ENCODE data around the gene PRKX. TPM values are rescaled to one million over a fixed set of nuclear protein-coding genes. Genes with fewer than 3 reads are reported as not detected.

The PRKX gene
- total RNA-seq, 1 donor from 2014 or later = 49.0 TPM

- FAIRE-seq = no peak
Observed at GRCh38 chrX:3609810-3610209, 103.6 kb downstream of the PRKX start.

GRCh38 chrX:3603026-3603661 is 110.3 kb downstream of the PRKX start:
- no peak overlapping the region for H3K4me3 ChIP-seq (ENCODE audit: low read depth, low read length)
- H3K36me3 ChIP-seq (ENCODE audit: control insufficient read depth, insufficient read depth, low read length) = no peaks in the 10 kb centered on the region
- FAIRE-seq (no peak), DNase-seq (ENCODE audit: low read depth) (no peak)
- no peak for TF ChIP-seq CTCF (IDR thresholded peaks at IDR 0.05; ENCODE audit: insufficient read depth, low read length, severe bottlenecking)
- H3K27me3 ChIP-seq (ENCODE audit: control insufficient read depth, insufficient read depth, low read length) = no peaks in the 10 kb centered on the region

More at GRCh38 chrX:3609810-3610209, 103.6 kb downstream of the PRKX start:
- no peaks in the 10 kb centered on the region for H3K27me3 ChIP-seq (ENCODE audit: control insufficient read depth, insufficient read depth, low read length)
- H3K4me3 ChIP-seq (ENCODE audit: low read depth, low read length) = no peak overlapping the region
- TF ChIP-seq CTCF (IDR thresholded peaks at IDR 0.05; ENCODE audit: insufficient read depth, low read length, severe bottlenecking) = no peak
- no peaks in the 10 kb centered on the region for H3K36me3 ChIP-seq (ENCODE audit: control insufficient read depth, insufficient read depth, low read length)
- DNase-seq (ENCODE audit: low read depth) = peak; percentile 57

- DNase-seq (ENCODE audit: low read depth) (no peak), FAIRE-seq (no peak)
- no peak for TF ChIP-seq CTCF (IDR thresholded peaks at IDR 0.05; ENCODE audit: insufficient read depth, low read length, severe bottlenecking)
- Histone ChIP-seq H3K36me3 (ENCODE audit: control insufficient read depth, insufficient read depth, low read length) (no peaks in the 10 kb centered on the region), H3K4me3 (ENCODE audit: low read depth, low read length) (no peak overlapping the region), H3K27me3 (ENCODE audit: control insufficient read depth, insufficient read depth, low read length) (no peaks in the 10 kb centered on the region)
Observed at GRCh38 chrX:3599802-3600430, 113.5 kb downstream of the PRKX start.

GRCh38 chrX:3598709-3599108 is 114.7 kb downstream of the PRKX start:
- FAIRE-seq = no peak
- TF ChIP-seq CTCF (IDR thresholded peaks at IDR 0.05; ENCODE audit: insufficient read depth, low read length, severe bottlenecking) = no peak
- Histone ChIP-seq H3K27me3 (ENCODE audit: control insufficient read depth, insufficient read depth, low read length) (no peaks in the 10 kb centered on the region), H3K4me3 (ENCODE audit: low read depth, low read length) (no peak overlapping the region), H3K36me3 (ENCODE audit: control insufficient read depth, insufficient read depth, low read length) (no peaks in the 10 kb centered on the region)
- no peak for DNase-seq (ENCODE audit: low read depth)

GRCh38 chrX:3598046-3598605 is 115.3 kb downstream of the PRKX start:
- no peak overlapping the region for H3K4me3 ChIP-seq (ENCODE audit: low read depth, low read length)
- DNase-seq (ENCODE audit: low read depth) = peak; percentile 46
- H3K27me3 ChIP-seq (ENCODE audit: control insufficient read depth, insufficient read depth, low read length) = no peaks in the 10 kb centered on the region
- TF ChIP-seq CTCF (IDR thresholded peaks at IDR 0.05; ENCODE audit: insufficient read depth, low read length, severe bottlenecking) = no peak
- FAIRE-seq = peak; percentile 18
- H3K36me3 ChIP-seq (ENCODE audit: control insufficient read depth, insufficient read depth, low read length) = no peaks in the 10 kb centered on the region
